HepG2 (cell line): ENCODE data around the gene CALU. TPM values are rescaled to one million over a fixed set of nuclear protein-coding genes. Genes with fewer than 3 reads are reported as not detected.

ENCODE experiments used
- ARNTL ChIP-seq: sonication (generic); formaldehyde crosslinking; IDR thresholded peaks from 2 replicates; pipeline ENCODE4 v1.4.0; 2020; ENCODE audit warnings: mild to moderate bottlenecking, missing genetic modification reagents
- ELF1 ChIP-seq: sonication (generic); formaldehyde crosslinking; IDR thresholded peaks from 2 replicates; pipeline ENCODE4 v1.4.0; 2020; ENCODE audit warnings: missing genetic modification reagents
- FOXK2 ChIP-seq: fragments of 450-650 bp; IDR thresholded peaks from 2 replicates; pipeline ENCODE4 v1.6.1; 2016
- KLF9 ChIP-seq: IDR thresholded peaks from 2 replicates; pipeline ENCODE4 v1.6.1; 2016; ENCODE audit warnings: low read depth
- MATR3 ChIP-seq: sonication (generic); formaldehyde crosslinking; IDR thresholded peaks from 2 replicates; pipeline ENCODE4 v1.4.0; 2020; ENCODE audit warnings: missing genetic modification reagents
- NR2C2 ChIP-seq: sonication (generic); formaldehyde crosslinking; IDR thresholded peaks from 2 replicates; pipeline ENCODE4 v1.4.0; 2020; ENCODE audit warnings: missing genetic modification reagents, mild to moderate bottlenecking, moderate library complexity, borderline replicate concordance
- RFXAP ChIP-seq: sonication (generic); formaldehyde crosslinking; IDR thresholded peaks from 2 replicates; pipeline ENCODE4 v1.4.0; 2020; ENCODE audit warnings: missing genetic modification reagents, borderline replicate concordance
- RNF2 ChIP-seq: fragments of 450-650 bp; conservative IDR thresholded peaks from 2 replicates; pipeline ENCODE4 v1.6.1; 2016; ENCODE audit warnings: low read depth
- ZBTB7B ChIP-seq: sonication (generic); formaldehyde crosslinking; IDR thresholded peaks from 2 replicates; pipeline ENCODE4 v1.4.0; 2020; ENCODE audit warnings: missing genetic modification reagents
- ZBTB8A ChIP-seq: sonication (generic); formaldehyde crosslinking; IDR thresholded peaks from 2 replicates; pipeline ENCODE4 v1.4.0; 2020; ENCODE audit warnings: mild to moderate bottlenecking, low read depth, missing genetic modification reagents, borderline replicate concordance
- ZNF225 ChIP-seq: sonication (generic); formaldehyde crosslinking; IDR thresholded peaks from 2 replicates; pipeline ENCODE4 v1.4.0; 2020; ENCODE audit warnings: mild to moderate bottlenecking, missing genetic modification reagents
- ZNF230 ChIP-seq: sonication (generic); formaldehyde crosslinking; IDR thresholded peaks from 2 replicates; pipeline ENCODE4 v1.4.0; 2020; ENCODE audit warnings: mild to moderate bottlenecking, missing genetic modification reagents
- ZNF263 ChIP-seq: sonication (generic); formaldehyde crosslinking; IDR thresholded peaks from 2 replicates; pipeline ENCODE4 v1.4.0; 2020; ENCODE audit warnings: missing genetic modification reagents
- ZNF362 ChIP-seq: sonication (generic); formaldehyde crosslinking; IDR thresholded peaks from 2 replicates; pipeline ENCODE4 v1.4.0; 2020; ENCODE audit warnings: missing genetic modification reagents, mild to moderate bottlenecking, borderline replicate concordance
- ZNF589 ChIP-seq: sonication (generic); formaldehyde crosslinking; conservative IDR thresholded peaks from 2 replicates; pipeline ENCODE4 v1.8.0; 2022; ENCODE audit warnings: mild to moderate bottlenecking, moderate library complexity, missing genetic modification reagents
- ZNF674 ChIP-seq: sonication (generic); formaldehyde crosslinking; IDR thresholded peaks from 2 replicates; pipeline ENCODE4 v1.5.0; 2020; ENCODE audit warnings: low read depth, mild to moderate bottlenecking, missing genetic modification reagents
- ZNF766 ChIP-seq: sonication (generic); formaldehyde crosslinking; IDR thresholded peaks from 2 replicates; pipeline ENCODE4 v1.5.0; 2020; ENCODE audit warnings: missing genetic modification reagents, borderline replicate concordance
- ZNF780A ChIP-seq: sonication (generic); formaldehyde crosslinking; IDR thresholded peaks from 2 replicates; pipeline ENCODE4 v1.8.0; 2022; ENCODE audit warnings: mild to moderate bottlenecking, missing genetic modification reagents, moderate library complexity
- polyA plus RNA-seq, 8 experiments: library from polyadenylated mRNA; depleted of rRNA in 3 of 8; stranded (reverse) in 7 of 8; unstranded in 1 of 8; fragments of >200 nt; fragmentation: Illumina TruSeq in 4 of 8; extraction: Trizol in 4 of 8; gene quantifications; 2 replicates each; pipeline versions ENCODE4 v1.2.1 to v1.2.3, GENCODE V29; 2011 to 2016; ENCODE audit warnings: low read depth in 4 of 8, missing spikeins in 1 of 8, mixed read lengths in 1 of 8; ENCODE audit not compliant: insufficient read depth in 1 of 8
- total RNA-seq, 5 experiments: library from RNA; depleted of rRNA; stranded (reverse); fragments of >200 nt; fragmentation: Illumina TruSeq; extraction: Trizol; gene quantifications; 2 replicates each; pipeline ENCODE4 v1.2.3, GENCODE V29; 2016; ENCODE audit warnings: low read depth in 1 of 5
- TF ChIP-seq, protein P1 (sequence below): sonication (generic); formaldehyde crosslinking; IDR thresholded peaks from 2 replicates; pipeline ENCODE4 v1.5.0; 2020; ENCODE audit warnings: missing genetic modification reagents, mild to moderate bottlenecking, borderline replicate concordance
- TF ChIP-seq, protein P2 (sequence below): sonication (generic); formaldehyde crosslinking; IDR thresholded peaks from 2 replicates; pipeline ENCODE4 v1.4.0; 2020; ENCODE audit warnings: missing genetic modification reagents
- TF ChIP-seq, protein P3 (sequence below): sonication (generic); IDR thresholded peaks from 2 replicates; pipeline ENCODE4 v1.6.1; 2016; ENCODE audit warnings: low read depth, borderline replicate concordance
- TF ChIP-seq, protein P4 (sequence below): sonication (generic); formaldehyde crosslinking; IDR thresholded peaks from 2 replicates; pipeline ENCODE4 v1.8.0; 2022; ENCODE audit warnings: mild to moderate bottlenecking, missing genetic modification reagents, moderate library complexity

Gene CALU
- total and polyA plus RNA-seq, 2 of the 13 experiments (the other 11 are each of a cell fraction or from before 2014, with no cell fraction given), result 198 to 252 TPM

- TF ChIP-seq ZNF780A (CRISPR knock-in tag) (no peak), ZBTB8A (no peak), ZNF589 (no peak), NR2C2 (CRISPR knock-in tag) (0 out of 2 replicates have a peak, but pooled peaks have one; percentile 18), ZNF674 (no peak), ZNF230 (CRISPR knock-in tag) (no peak), MATR3 (no peak), RFXAP (CRISPR knock-in tag) (0 out of 2 replicates have a peak, but pooled peaks have one; percentile 29), ZNF766 (CRISPR knock-in tag) (no peak), ZNF263 (peak; percentile 79), ARNTL (CRISPR knock-in tag) (no peak), ZNF362 (CRISPR knock-in tag) (no peak), KLF9 (CRISPR knock-in tag) (no peak), ELF1 (CRISPR knock-in tag) (no peak), ZBTB7B (CRISPR knock-in tag) (no peak), FOXK2 (no peak), RNF2 (no peak), ZNF225 (CRISPR knock-in tag) (no peak)
- TF ChIP-seq, protein P1, sequence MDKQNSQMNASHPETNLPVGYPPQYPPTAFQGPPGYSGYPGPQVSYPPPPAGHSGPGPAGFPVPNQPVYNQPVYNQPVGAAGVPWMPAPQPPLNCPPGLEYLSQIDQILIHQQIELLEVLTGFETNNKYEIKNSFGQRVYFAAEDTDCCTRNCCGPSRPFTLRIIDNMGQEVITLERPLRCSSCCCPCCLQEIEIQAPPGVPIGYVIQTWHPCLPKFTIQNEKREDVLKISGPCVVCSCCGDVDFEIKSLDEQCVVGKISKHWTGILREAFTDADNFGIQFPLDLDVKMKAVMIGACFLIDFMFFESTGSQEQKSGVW (CRISPR knock-in tag), result no peak
- TF ChIP-seq, protein P2, sequence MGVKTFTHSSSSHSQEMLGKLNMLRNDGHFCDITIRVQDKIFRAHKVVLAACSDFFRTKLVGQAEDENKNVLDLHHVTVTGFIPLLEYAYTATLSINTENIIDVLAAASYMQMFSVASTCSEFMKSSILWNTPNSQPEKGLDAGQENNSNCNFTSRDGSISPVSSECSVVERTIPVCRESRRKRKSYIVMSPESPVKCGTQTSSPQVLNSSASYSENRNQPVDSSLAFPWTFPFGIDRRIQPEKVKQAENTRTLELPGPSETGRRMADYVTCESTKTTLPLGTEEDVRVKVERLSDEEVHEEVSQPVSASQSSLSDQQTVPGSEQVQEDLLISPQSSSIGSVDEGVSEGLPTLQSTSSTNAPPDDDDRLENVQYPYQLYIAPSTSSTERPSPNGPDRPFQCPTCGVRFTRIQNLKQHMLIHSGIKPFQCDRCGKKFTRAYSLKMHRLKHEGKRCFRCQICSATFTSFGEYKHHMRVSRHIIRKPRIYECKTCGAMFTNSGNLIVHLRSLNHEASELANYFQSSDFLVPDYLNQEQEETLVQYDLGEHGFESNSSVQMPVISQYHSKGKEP (CRISPR knock-in tag), result no peak
- TF ChIP-seq, protein P3, sequence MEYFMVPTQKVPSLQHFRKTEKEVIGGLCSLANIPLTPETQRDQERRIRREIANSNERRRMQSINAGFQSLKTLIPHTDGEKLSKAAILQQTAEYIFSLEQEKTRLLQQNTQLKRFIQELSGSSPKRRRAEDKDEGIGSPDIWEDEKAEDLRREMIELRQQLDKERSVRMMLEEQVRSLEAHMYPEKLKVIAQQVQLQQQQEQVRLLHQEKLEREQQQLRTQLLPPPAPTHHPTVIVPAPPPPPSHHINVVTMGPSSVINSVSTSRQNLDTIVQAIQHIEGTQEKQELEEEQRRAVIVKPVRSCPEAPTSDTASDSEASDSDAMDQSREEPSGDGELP, result no peak
- TF ChIP-seq, protein P4, sequence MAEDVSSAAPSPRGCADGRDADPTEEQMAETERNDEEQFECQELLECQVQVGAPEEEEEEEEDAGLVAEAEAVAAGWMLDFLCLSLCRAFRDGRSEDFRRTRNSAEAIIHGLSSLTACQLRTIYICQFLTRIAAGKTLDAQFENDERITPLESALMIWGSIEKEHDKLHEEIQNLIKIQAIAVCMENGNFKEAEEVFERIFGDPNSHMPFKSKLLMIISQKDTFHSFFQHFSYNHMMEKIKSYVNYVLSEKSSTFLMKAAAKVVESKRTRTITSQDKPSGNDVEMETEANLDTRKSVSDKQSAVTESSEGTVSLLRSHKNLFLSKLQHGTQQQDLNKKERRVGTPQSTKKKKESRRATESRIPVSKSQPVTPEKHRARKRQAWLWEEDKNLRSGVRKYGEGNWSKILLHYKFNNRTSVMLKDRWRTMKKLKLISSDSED (CRISPR knock-in tag), result no peak
Measured at GRCh38 chr7:128783143-128783861, 44.1 kb downstream of the CALU start (continued).
